ENCODE data around the gene ITPRIP. TPM values are rescaled to one million over a fixed set of nuclear protein-coding genes. Genes with fewer than 3 reads are reported as not detected.

The ITPRIP gene
- total RNA-seq, 1 experiment from 2014 or later: 6.4 TPM

- DNase-seq (ENCODE audit: low spot score): no peak
- in situ Hi-C loops (cut with HindIII; ENCODE audit: low sequenced_read_pairs): no loop called here
Measured at GRCh38 chr10:104296687-104297436, 41.4 kb downstream of the ITPRIP start.

GRCh38 chr10:104293781-104294321 is 44.4 kb downstream of the ITPRIP start:
- in situ Hi-C loops (cut with HindIII; ENCODE audit: low sequenced_read_pairs): no loop called here
- no peak for DNase-seq (ENCODE audit: low spot score)

DNA sequence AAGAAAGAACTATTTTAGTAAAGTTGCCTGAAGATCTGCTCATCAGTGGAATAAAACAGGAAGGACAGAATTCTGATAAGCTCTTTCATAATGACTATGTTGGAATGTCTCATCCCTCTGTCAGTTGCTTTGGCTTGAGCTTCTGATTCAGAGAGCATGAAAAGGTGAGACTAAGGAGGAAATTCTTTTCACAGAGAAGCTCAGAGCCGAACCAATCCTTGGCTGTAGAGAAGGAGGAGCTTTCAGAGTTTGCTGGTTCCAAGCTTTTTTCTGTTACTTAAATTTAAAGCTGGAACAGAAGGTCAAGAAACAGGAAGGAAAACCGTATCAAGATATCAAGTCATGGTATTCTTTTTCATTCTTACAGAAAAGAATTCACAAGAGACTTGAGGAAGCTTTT is 45.3 kb downstream of the ITPRIP start:
- no peak for DNase-seq (ENCODE audit: low spot score)
- in situ Hi-C loops (cut with HindIII; ENCODE audit: low sequenced_read_pairs): no loop called here

GRCh38 chr10:104291439-104291951 is 46.8 kb downstream of the ITPRIP start:
- in situ Hi-C loops (cut with HindIII; ENCODE audit: low sequenced_read_pairs): no loop called here
- DNase-seq (ENCODE audit: low spot score): peak; percentile 90

DNA sequence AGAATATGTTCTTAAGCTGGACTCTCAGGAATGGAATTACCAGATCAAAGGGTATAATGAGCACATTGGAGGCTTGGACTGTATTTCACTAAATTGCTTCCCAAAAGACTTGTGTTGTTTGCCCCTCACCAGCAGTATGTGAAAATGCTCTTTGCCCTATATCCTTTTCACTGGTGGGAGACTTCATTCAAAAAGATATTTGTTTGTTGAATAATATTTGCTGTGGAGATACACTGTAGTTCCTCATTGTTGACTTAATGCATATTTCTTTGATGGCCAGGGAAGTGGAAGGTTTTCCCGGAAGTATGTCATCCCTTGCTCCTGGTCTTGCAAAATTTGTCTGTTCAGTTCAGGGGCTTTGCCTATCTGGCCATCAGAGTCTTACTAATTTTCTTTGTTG is 49.9 kb downstream of the ITPRIP start:
- in situ Hi-C loops (cut with HindIII; ENCODE audit: low sequenced_read_pairs): no loop called here
- no peak for DNase-seq (ENCODE audit: low spot score)

- no peak for DNase-seq (ENCODE audit: low spot score)
- in situ Hi-C loops (cut with HindIII; ENCODE audit: low sequenced_read_pairs): no loop called here
Measured at GRCh38 chr10:104286939-104287338, 51.3 kb downstream of the ITPRIP start.

DNA sequence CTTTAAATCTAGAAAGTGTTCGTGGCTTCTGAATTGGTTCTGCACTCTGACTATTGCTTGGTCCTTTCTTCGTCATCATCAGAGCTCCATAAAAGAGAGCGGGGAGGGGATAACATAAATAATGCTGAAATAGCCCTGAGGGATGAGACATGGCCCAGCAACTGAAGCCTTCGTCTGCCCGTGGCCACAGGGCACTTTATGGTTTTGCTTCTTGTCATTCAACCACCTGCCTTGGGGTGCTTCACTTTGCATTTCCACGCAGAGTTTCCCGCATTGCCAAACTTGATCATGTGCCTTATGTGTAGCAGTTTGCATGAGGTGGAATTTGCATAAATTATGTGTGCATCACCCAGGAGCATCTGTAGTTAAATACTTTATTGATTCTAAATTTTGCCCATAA is 53.4 kb downstream of the ITPRIP start:
- no peak for DNase-seq (ENCODE audit: low spot score)
- in situ Hi-C loops (cut with HindIII; ENCODE audit: low sequenced_read_pairs): no loop called here

DNA sequence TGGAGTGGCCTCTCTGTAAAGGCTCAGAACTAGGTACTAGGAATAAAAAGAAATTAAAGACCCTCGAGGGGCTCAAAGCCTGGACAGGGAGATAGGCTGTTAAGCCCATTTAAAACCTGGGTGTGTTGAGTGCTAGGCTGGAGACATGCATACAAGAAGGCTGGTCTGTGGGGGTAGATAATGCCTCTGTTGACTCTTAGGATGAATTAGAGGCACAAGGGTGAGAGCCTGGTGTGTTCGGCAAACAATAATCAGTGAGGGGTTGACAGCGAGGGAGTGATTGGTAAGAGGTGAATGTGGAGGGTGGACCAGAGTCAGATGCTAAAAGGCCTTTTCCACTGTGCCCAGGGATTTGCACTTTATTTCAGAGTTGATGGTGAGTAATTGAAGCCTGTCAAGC is 56.6 kb downstream of the ITPRIP start:
- no peak for DNase-seq (ENCODE audit: low spot score)
- in situ Hi-C loops (cut with HindIII; ENCODE audit: low sequenced_read_pairs): no loop called here

GRCh38 chr10:104279550-104280259 is 58.6 kb downstream of the ITPRIP start:
- in situ Hi-C loops (cut with HindIII; ENCODE audit: low sequenced_read_pairs): no loop called here
- DNase-seq (ENCODE audit: low spot score): no peak

- in situ Hi-C loops (cut with HindIII; ENCODE audit: low sequenced_read_pairs): no loop called here
- no peak for DNase-seq (ENCODE audit: low spot score)
Measured at GRCh38 chr10:104277785-104278184, 60.5 kb downstream of the ITPRIP start.

DNA sequence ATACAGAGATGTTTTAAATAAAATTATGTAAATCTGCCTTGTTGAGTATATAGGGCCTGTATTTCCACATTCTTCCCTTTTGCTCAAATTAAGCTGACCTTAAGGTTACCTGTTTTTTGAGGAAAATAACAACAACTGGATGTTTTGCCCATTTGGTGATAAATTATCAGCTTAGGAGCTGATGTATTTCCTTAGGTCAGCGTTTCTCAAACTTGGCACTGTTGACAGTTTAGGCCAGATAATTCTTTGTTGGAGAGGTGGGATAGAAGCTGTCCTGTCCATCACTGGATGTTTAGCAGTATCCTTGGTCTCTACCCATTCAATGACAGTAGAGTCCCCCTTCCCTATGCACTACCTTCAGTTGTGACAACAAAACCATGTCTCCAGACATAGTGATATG is 62.1 kb downstream of the ITPRIP start:
- DNase-seq (ENCODE audit: low spot score): no peak
- in situ Hi-C loops (cut with HindIII; ENCODE audit: low sequenced_read_pairs): no loop called here

GRCh38 chr10:104274762-104275721 is 63.2 kb downstream of the ITPRIP start:
- in situ Hi-C loops (cut with HindIII; ENCODE audit: low sequenced_read_pairs): no loop called here
- peak; percentile 50 for DNase-seq (ENCODE audit: low spot score)

DNA sequence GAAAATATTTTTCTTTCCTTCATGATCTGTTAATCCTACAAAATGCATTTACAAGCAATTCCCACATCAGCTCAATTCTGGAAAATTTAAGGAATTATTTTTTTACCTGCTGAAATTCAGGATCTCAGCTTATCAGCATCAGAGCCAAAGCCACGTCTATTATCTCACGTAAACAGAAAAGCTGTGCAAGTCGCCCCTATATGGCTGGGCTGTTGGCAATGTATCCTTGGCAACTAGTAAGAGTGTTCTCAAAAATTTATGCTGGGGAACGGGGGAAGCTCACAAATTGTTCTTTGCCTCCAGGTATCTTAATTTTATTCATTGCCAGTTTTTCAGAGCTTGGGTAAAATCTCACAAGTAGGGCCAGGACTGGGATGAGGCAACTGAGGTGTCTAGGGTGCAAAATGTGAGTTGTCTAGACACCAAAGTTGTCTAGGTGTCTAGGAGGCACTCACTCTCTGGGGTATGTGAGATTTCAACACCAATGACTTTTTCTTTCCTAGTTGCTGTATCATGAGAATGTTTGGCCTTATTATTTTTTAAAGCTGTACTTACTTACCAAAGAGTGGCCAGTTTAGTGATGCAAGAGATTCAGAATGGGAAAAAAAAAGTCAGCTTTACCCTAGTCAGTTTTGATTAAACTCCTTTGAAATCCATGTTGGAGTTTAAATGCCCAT is 64.2 kb downstream of the ITPRIP start:
- in situ Hi-C loops (cut with HindIII; ENCODE audit: low sequenced_read_pairs): no loop called here
- no peak for DNase-seq (ENCODE audit: low spot score)

- in situ Hi-C loops (cut with HindIII; ENCODE audit: low sequenced_read_pairs): no loop called here
Measured at GRCh38 chr10:104273286-104273685, 65.0 kb downstream of the ITPRIP start.

DNA sequence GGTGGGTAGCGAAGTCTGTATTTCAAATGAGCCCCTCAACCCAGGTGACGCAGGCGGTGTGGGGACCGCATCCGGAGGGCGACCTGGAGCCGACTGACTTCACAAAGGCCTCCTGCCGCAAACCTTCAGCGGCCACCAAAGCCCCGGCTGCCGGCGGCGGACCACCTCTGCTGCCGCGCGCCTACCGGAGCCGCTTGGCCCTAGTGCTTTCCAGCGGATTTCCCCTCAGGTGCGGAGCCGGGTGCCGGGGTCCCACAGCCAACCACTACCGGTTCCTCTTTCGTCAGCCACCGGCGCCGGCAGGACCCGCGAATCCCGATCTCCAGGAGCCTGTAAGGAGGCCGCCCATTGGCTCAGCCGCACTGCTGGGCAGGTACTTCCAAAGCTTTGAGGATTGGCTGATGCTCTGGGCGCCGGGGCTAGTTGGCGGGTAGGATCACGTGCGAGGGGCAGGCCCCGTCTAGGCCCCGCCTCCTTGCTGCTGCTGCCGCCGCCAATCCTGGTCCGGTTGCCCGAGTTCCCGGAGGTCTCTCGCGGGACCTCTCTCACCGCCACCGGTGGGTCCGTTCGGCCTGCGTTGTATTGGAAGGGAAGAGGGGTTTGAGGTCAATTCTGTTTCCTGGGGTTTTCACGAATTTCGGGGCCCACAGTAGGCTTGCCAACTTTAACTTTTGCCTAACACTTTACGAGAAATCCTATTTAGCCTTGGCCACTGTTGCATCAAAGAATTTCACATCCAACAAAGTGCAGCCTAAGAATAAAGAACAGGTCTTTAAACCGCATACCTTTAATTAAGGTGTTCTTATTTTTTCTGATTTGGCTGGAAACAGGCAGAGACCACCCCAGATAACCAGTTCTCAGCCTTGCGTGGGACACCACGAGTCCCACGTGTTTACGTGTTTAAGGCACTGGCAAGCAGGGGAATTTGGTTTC is 69.3 kb downstream of the ITPRIP start, which contains the start of gene GSTO2:
GSTO2 (plus strand) TSS at position 472 of the 933 bp plus-strand sequence. CDS start 5,732 bp downstream, outside the sequence.
- peak; percentile 99 for DNase-seq (ENCODE audit: low spot score)
- in situ Hi-C loops (cut with HindIII; ENCODE audit: low sequenced_read_pairs): no loop called here

More at GRCh38 chr10:104273286-104273685, 65.0 kb downstream of the ITPRIP start:
- no peak for DNase-seq (ENCODE audit: low spot score)

GRCh38 chr10:104268405-104268712 is 69.9 kb downstream of the ITPRIP start:
- in situ Hi-C loops (cut with HindIII; ENCODE audit: low sequenced_read_pairs): no loop called here
- DNase-seq (ENCODE audit: low spot score): no peak

GRCh38 chr10:104267721-104268404 is 70.4 kb downstream of the ITPRIP start:
- no peak for DNase-seq (ENCODE audit: low spot score)
- in situ Hi-C loops (cut with HindIII; ENCODE audit: low sequenced_read_pairs): no loop called here
